BLaER1 treated with 17β-estradiol and CSF1 and Interleukin-3, amounts not matched to agents 10 nM and 100 nM (cell line): Measurements from ENCODE around the gene ZFP69B.

Experiments used
- H3K27ac ChIP-seq, 11 experiments: shearing (Covaris generic); formaldehyde crosslinking; 2 replicates each; pipeline ENCODE4 v1.8.1; 2022
- H3K27me3 ChIP-seq, 11 experiments: shearing (Covaris generic); formaldehyde crosslinking; 2 replicates each; pipeline ENCODE4 v1.8.1; 2022
- H3K36me3 ChIP-seq, 11 experiments: shearing (Covaris generic); formaldehyde crosslinking; 2 replicates each; pipeline ENCODE4 v1.8.1; 2022
- H3K4me1 ChIP-seq, 10 experiments: shearing (Covaris generic); formaldehyde crosslinking; 2 replicates each; pipeline ENCODE4 v1.8.1; 2022
- H3K4me2 ChIP-seq, 11 experiments: shearing (Covaris generic); formaldehyde crosslinking; 2 replicates each; pipeline ENCODE4 v1.8.1; 2022
- H3K4me3 ChIP-seq, 10 experiments: shearing (Covaris generic); formaldehyde crosslinking; 2 replicates each; pipeline ENCODE4 v1.8.1; 2022
- H3K9ac ChIP-seq, 11 experiments: shearing (Covaris generic); formaldehyde crosslinking; 2 replicates each; pipeline ENCODE4 v1.8.1; 2022
- H3K9me3 ChIP-seq, 11 experiments: shearing (Covaris generic); formaldehyde crosslinking; replicated peaks in 1 of 11; 2 replicates each; pipeline ENCODE4 v1.8.1; 2022
- H4K20me1 ChIP-seq, 11 experiments: shearing (Covaris generic); formaldehyde crosslinking; 2 replicates each; pipeline ENCODE4 v1.8.1; 2022
- Cebpa-rat ChIP-seq, 11 experiments: shearing (Covaris generic); IDR thresholded peaks; 2 replicates each; pipeline ENCODE4 v1.8.1; 2022

ZFP69B gene

DNA sequence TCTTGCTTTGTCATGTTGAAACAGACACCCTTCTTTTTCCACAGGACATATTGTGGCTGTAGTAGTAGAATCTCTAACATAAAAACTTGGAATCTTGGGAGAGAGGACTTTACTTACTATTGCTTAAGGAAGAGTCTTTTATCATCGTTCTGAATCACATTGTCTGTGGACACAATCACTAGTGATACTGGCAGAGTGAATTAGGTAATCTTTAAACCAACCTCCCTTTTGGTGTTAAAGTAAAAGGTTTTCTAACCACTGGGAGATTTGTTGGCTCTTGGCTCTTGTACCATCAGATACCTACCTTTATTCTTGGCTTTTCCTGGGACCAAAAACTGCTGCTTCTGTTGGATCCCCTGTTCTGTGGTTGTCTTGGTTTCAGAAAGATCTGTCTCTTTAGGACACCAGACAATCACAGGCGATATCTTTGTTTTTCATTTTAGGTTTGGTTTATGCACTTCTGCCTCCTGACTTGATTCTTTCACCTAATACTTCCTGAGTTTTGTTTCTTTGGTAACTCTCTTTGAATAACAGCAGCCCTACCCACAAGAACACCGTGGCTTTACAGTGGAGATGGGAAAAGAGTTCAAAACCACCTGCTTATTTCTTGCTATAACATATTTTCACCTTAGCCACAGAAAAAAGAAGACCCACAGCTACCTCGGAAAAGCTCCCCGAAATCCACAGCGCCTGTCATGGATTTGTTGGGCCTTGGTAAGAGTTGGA is 36.6 kb upstream of the ZFP69B start:
- Histone ChIP-seq H3K36me3 (peaks cover 88 to 100% (median 94%) of the 10 kb centered on the region in 11 experiments), H4K20me1 (peaks cover 0 to 99% (median 0%) of the 10 kb centered on the region in 11 experiments; a peak in 7 of 22 replicates), H3K4me2 (no peak overlapping the region)

GRCh38 chr1:40414331-40414730 is 35.9 kb upstream of the ZFP69B start:
- Histone ChIP-seq H3K4me1 (peaks cover 0 to 3% (median 0%) of the 10 kb centered on the region in 10 experiments; a peak in 2 of 20 replicates), H3K27me3 (no peaks in the 10 kb centered on the region), H4K20me1 (peaks cover 0 to 99% (median 0%) of the 10 kb centered on the region in 11 experiments; a peak in 6 of 22 replicates), H3K27ac (no peak overlapping the region), H3K36me3 (peaks cover 87 to 100% (median 93%) of the 10 kb centered on the region in 11 experiments), H3K9ac (no peak overlapping the region), H3K4me3 (no peak overlapping the region), H3K4me2 (no peak overlapping the region), H3K9me3 (no peaks in the 10 kb centered on the region)
- TF ChIP-seq Cebpa-rat (IDR thresholded peaks at IDR 0.05): no peak

More for the DNA sequence above, 36.6 kb upstream of the ZFP69B start:
- TF ChIP-seq Cebpa-rat (IDR thresholded peaks at IDR 0.05): no peak
- H3K9ac ChIP-seq: no peak overlapping the region
- H3K27me3 ChIP-seq: no peaks in the 10 kb centered on the region
- H3K27ac ChIP-seq: no peak overlapping the region
- no peaks in the 10 kb centered on the region for H3K9me3 ChIP-seq
- no peak overlapping the region for H3K4me3 ChIP-seq
- no peaks in the 10 kb centered on the region for H3K4me1 ChIP-seq

DNA sequence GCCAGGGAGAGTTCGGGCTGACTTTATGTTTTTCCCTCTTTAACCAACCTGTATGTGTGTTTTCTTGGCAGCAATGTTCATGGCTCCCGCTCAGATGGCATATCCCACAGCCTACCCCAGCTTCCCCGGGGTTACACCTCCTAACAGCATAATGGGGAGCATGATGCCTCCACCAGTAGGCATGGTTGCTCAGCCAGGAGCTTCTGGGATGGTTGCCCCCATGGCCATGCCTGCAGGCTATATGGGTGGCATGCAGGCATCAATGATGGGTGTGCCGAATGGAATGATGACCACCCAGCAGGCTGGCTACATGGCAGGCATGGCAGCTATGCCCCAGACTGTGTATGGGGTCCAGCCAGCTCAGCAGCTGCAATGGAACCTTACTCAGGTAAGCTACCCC is 33.6 kb upstream of the ZFP69B start:
- Histone ChIP-seq H3K9me3 (no peaks in the 10 kb centered on the region), H3K36me3 (peaks cover 72 to 93% (median 88%) of the 10 kb centered on the region in 11 experiments)
- TF ChIP-seq Cebpa-rat (IDR thresholded peaks at IDR 0.05): no peak

DNA sequence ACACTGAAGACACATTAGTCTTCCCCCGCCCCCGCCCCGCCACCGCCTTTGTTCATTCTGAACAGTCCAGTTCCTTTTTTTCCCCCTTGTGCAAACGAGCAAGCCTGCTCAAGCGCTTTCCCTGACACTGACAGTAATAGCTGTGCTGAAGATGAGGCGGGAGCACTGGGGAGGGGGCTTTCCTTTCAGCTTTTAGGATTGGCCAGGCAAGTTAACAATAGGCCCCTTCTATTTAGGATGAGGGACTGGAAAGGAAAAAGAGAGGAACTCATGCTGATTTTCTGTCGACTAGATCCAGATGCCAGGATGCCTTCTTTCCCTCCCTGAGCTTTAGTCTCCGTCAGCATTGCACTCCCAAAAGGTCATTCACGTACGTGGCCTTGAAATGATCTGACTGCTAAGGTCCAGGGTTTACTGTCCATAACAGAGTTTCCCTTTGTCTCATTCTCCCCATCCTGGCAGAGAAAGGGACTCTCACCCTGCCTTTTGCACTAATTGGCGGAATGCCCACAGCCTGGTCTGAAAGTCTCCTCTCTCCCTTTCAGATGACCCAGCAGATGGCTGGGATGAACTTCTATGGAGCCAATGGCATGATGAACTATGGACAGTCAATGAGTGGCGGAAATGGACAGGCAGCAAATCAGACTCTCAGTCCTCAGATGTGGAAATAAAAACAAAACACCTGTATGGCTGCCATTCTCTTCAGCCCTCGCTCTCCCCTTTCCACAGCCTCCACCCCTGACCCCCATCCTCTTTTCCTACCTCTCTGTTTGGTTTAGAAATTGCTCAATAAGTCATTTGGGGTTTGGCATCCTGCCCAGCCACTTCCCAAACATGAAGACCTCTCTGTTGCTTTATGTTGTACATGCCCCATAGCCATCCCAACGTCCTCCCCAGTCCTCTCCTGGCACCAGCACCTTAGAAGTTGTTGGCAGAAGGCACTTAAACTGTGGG is 28.6 kb upstream of the ZFP69B start:
- Histone ChIP-seq H3K9me3 (peaks cover 7 to 43% (median 23%) of the 10 kb centered on the region in 11 experiments; a peak in 17 of 22 replicates), H3K4me3 (peak overlapping the region in 6 of 10 experiments; percentile 2 to 48 (median 32); a peak in 8 of 20 replicates), H3K27me3 (no peaks in the 10 kb centered on the region), H3K9ac (peak overlapping the region in 9 of 11 experiments; percentile 1 to 64 (median 40); a peak in 13 of 22 replicates), H3K27ac (peak overlapping the region in 10 of 11 experiments; percentile 2 to 80 (median 65); a peak in 17 of 22 replicates), H3K4me1 (peaks cover 22 to 67% (median 47%) of the 10 kb centered on the region in 10 experiments), H4K20me1 (peaks cover 0 to 51% (median 0%) of the 10 kb centered on the region in 11 experiments; a peak in 4 of 22 replicates), H3K4me2 (peak overlapping the region; percentile 37 to 97 (median 91)), H3K36me3 (peaks cover 67 to 92% (median 83%) of the 10 kb centered on the region in 11 experiments)
- TF ChIP-seq Cebpa-rat (IDR thresholded peaks at IDR 0.05): peak in 8 of 11 experiments; percentile 43 to 66 (median 55); a peak in 10 of 22 replicates

More for the DNA sequence above, 33.6 kb upstream of the ZFP69B start:
- H3K4me2 ChIP-seq: no peak overlapping the region
- peaks cover 4 to 27% (median 16%) of the 10 kb centered on the region in 10 experiments for H3K4me1 ChIP-seq
- H4K20me1 ChIP-seq: peaks cover 0 to 95% (median 0%) of the 10 kb centered on the region in 11 experiments; a peak in 6 of 22 replicates
- H3K27me3 ChIP-seq: no peaks in the 10 kb centered on the region
- H3K27ac ChIP-seq: no peak overlapping the region
- no peak overlapping the region for H3K4me3 ChIP-seq
- H3K9ac ChIP-seq: no peak overlapping the region

GRCh38 chr1:40422630-40423263 is 27.5 kb upstream of the ZFP69B start:
- no peak for TF ChIP-seq Cebpa-rat (IDR thresholded peaks at IDR 0.05)
- peaks cover 0 to 41% (median 0%) of the 10 kb centered on the region in 11 experiments; a peak in 3 of 22 replicates for H4K20me1 ChIP-seq
- peaks cover 8 to 53% (median 23%) of the 10 kb centered on the region in 11 experiments; a peak in 17 of 22 replicates for H3K9me3 ChIP-seq
- peaks cover 22 to 67% (median 47%) of the 10 kb centered on the region in 10 experiments for H3K4me1 ChIP-seq
- peak overlapping the region in 10 of 11 experiments; percentile 44 to 97 (median 92); a peak in 17 of 22 replicates for H3K4me2 ChIP-seq
- H3K27me3 ChIP-seq: no peaks in the 10 kb centered on the region
- peak overlapping the region in 5 of 10 experiments; percentile 3 to 48 (median 31); a peak in 7 of 20 replicates for H3K4me3 ChIP-seq
- H3K36me3 ChIP-seq: peaks cover 57 to 90% (median 74%) of the 10 kb centered on the region in 11 experiments
- H3K27ac ChIP-seq: peak overlapping the region in 10 of 11 experiments; percentile 8 to 80 (median 65); a peak in 15 of 22 replicates
- peak overlapping the region in 6 of 11 experiments; percentile 36 to 64 (median 56); a peak in 10 of 22 replicates for H3K9ac ChIP-seq

DNA sequence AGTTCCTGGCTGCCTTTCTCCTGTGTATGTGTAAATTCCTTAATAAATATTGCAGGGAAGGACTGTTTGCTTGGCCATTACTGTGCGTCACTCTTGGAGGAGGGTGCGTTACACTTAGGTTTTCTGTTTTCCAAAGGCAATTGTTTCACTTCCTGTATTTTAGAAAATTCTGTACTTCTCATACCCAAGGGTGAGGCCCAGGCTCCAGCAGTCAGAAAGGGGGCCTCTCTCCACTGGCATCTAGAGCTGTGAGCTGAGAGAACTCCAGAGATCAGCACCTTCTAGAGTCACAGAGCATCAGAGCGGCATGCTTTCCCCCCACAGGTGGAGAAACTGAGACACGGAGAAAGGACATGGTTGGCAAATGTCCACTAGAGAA is 27.0 kb upstream of the ZFP69B start:
- Histone ChIP-seq H4K20me1 (peaks cover 0 to 37% (median 0%) of the 10 kb centered on the region in 11 experiments; a peak in 3 of 22 replicates), H3K27ac (peak overlapping the region in 10 of 11 experiments; percentile 3 to 80 (median 65); a peak in 16 of 22 replicates), H3K4me3 (peak overlapping the region in 4 of 10 experiments; percentile 3 to 48 (median 32); a peak in 2 of 20 replicates), H3K9me3 (peaks cover 8 to 58% (median 23%) of the 10 kb centered on the region in 11 experiments; a peak in 17 of 22 replicates), H3K4me1 (peaks cover 22 to 67% (median 47%) of the 10 kb centered on the region in 10 experiments), H3K9ac (peak overlapping the region in 5 of 11 experiments; percentile 25 to 59 (median 55); a peak in 8 of 22 replicates), H3K27me3 (no peaks in the 10 kb centered on the region), H3K36me3 (peaks cover 54 to 89% (median 69%) of the 10 kb centered on the region in 11 experiments), H3K4me2 (peak overlapping the region in 9 of 11 experiments; percentile 57 to 97 (median 92); a peak in 16 of 22 replicates)
- no peak for TF ChIP-seq Cebpa-rat (IDR thresholded peaks at IDR 0.05)

GRCh38 chr1:40423951-40424618 is 26.2 kb upstream of the ZFP69B start:
- Histone ChIP-seq H3K4me3 (0 out of 20 replicates have a peak overlapping the region, but pooled peaks of 1 of the 10 experiments have one; percentile 8), H3K36me3 (peaks cover 45 to 84% (median 61%) of the 10 kb centered on the region in 11 experiments), H3K4me1 (peaks cover 22 to 66% (median 47%) of the 10 kb centered on the region in 10 experiments), H3K27ac (peak overlapping the region in 7 of 11 experiments; percentile 3 to 80 (median 70); a peak in 13 of 22 replicates), H3K27me3 (no peaks in the 10 kb centered on the region), H4K20me1 (peaks cover 0 to 28% (median 0%) of the 10 kb centered on the region in 11 experiments; a peak in 3 of 22 replicates), H3K9ac (peak overlapping the region in 2 of 11 experiments; percentile 25 to 59; a peak in 2 of 22 replicates), H3K9me3 (peaks cover 8 to 64% (median 23%) of the 10 kb centered on the region in 11 experiments; a peak in 17 of 22 replicates), H3K4me2 (peak overlapping the region in 8 of 11 experiments; percentile 57 to 97 (median 93); a peak in 14 of 22 replicates)
- no peak for TF ChIP-seq Cebpa-rat (IDR thresholded peaks at IDR 0.05)
